ENCODE measurements around the gene NUP188.
A peak's percentile ranks its signal among the peaks of the same experiment; 100 is the strongest.

Gene NUP188

GRCh38 chr9:129023908-129024233, 76.4 kb downstream of the NUP188 start (continued):
- TF ChIP-seq ZNF18 (tag by site-specific recombination; IDR thresholded peaks at IDR 0.05), result no peak

GRCh38 chr9:129026442-129027223, 79.1 kb downstream of the NUP188 start:
- Histone ChIP-seq H3K4me3 (ENCODE audit: low read depth, low read length) (peak overlapping the region; percentile 74), H3K9me3 (ENCODE audit: control insufficient read depth, insufficient read depth, low read depth, low read length) (no peaks in the 10 kb centered on the region), H3K4me1 (ENCODE audit: control insufficient read depth, insufficient read depth, low read length) (no peaks in the 10 kb centered on the region), H3K27ac (ENCODE audit: extremely low read depth, low read depth, low read length) (no peak overlapping the region; the same call in 1 of the 2 replicates), H3K36me3 (ENCODE audit: control insufficient read depth in 2 of 2, insufficient read depth in 1 of 2, low read length in 2 of 2) (no peaks in the 10 kb centered on the region)
- CTCF ChIA-PET, result interaction anchor here (0.5 kb wide), 1 partner anchor 20 kb away, joined by 3 read pairs; no protein-coding TSS in a partner anchor
- POLR2A ChIA-PET, result interaction anchor here (0.5 kb wide), 1 partner anchor 1056 kb away, joined by 4 read pairs; no protein-coding TSS in a partner anchor
- TF ChIP-seq KLF17 (tag by site-specific recombination; IDR thresholded peaks at IDR 0.05), result no peak; the same call in 1 of the 2 replicates
- TF ChIP-seq ZNF138 (tag by site-specific recombination; IDR thresholded peaks at IDR 0.05; ENCODE audit: borderline replicate concordance), result no peak
- TF ChIP-seq ZNF433 (tag by site-specific recombination; IDR thresholded peaks at IDR 0.05; ENCODE audit: low read depth), result no peak
- TF ChIP-seq ZBTB20 (tag by site-specific recombination; IDR thresholded peaks at IDR 0.05), result no peak
- no peak for TF ChIP-seq SETDB1 (IDR thresholded peaks at IDR 0.05; ENCODE audit: insufficient read length, low read length)
- no peak for TF ChIP-seq YY1 (tag by site-specific recombination; IDR thresholded peaks at IDR 0.05)
- peak; percentile 24; the same call in 1 of the 2 replicates for TF ChIP-seq SP2 (tag by site-specific recombination; IDR thresholded peaks at IDR 0.05)
- no peak for TF ChIP-seq ZNF792 (tag by site-specific recombination; IDR thresholded peaks at IDR 0.05)
- TF ChIP-seq ZNF324 (tag by site-specific recombination; IDR thresholded peaks at IDR 0.05), result no peak
- TF ChIP-seq ZNF654 (tag by site-specific recombination; IDR thresholded peaks at IDR 0.05; ENCODE audit: low read depth), result no peak
- TF ChIP-seq HOXA7 (CRISPR knock-in tag; IDR thresholded peaks at IDR 0.05; ENCODE audit: borderline replicate concordance), result no peak
- no peak for TF ChIP-seq ZNF274 (IDR thresholded peaks at IDR 0.05; ENCODE audit: low read length)
- no peak for TF ChIP-seq ZNF274 (tag by site-specific recombination; IDR thresholded peaks at IDR 0.05; ENCODE audit: borderline replicate concordance)
- TF ChIP-seq ZNF184 (tag by site-specific recombination; IDR thresholded peaks at IDR 0.05), result no peak
- peak; percentile 55; the same call in 1 of the 2 replicates for TF ChIP-seq KLF8 (tag by site-specific recombination; IDR thresholded peaks at IDR 0.05)
- 0 out of 2 replicates have a peak, but pooled peaks have one; percentile 7 for TF ChIP-seq ZNF18 (tag by site-specific recombination; IDR thresholded peaks at IDR 0.05)
- TF ChIP-seq OSR2 (tag by site-specific recombination; IDR thresholded peaks at IDR 0.05), result no peak
- TF ChIP-seq KLF16 (tag by site-specific recombination; IDR thresholded peaks at IDR 0.05), result 0 out of 2 replicates have a peak, but pooled peaks have one; percentile 13
- TF ChIP-seq ZNF23 (tag by site-specific recombination; IDR thresholded peaks at IDR 0.05; ENCODE audit: borderline replicate concordance), result no peak
- no peak for TF ChIP-seq ZFHX2 (tag by site-specific recombination; conservative IDR thresholded peaks at IDR 0.05)
- no peak for TF ChIP-seq ZNF362 (tag by site-specific recombination; IDR thresholded peaks at IDR 0.05)
- no peak for TF ChIP-seq ZNF10 (tag by site-specific recombination; IDR thresholded peaks at IDR 0.05)
- TF ChIP-seq ZNF148 (tag by site-specific recombination; IDR thresholded peaks at IDR 0.05; ENCODE audit: borderline replicate concordance), result no peak
- no peak for TF ChIP-seq ZBTB1 (tag by site-specific recombination; IDR thresholded peaks at IDR 0.05)
- no peak for TF ChIP-seq ZNF629 (tag by site-specific recombination; IDR thresholded peaks at IDR 0.05)
- TF ChIP-seq MZF1 (tag by site-specific recombination; IDR thresholded peaks at IDR 0.05; ENCODE audit: borderline replicate concordance), result no peak
- TF ChIP-seq GLI2 (tag by site-specific recombination; IDR thresholded peaks at IDR 0.05; ENCODE audit: borderline replicate concordance, low read depth), result no peak
- TF ChIP-seq KLF9 (tag by site-specific recombination; IDR thresholded peaks at IDR 0.05; ENCODE audit: low read depth), result peak; percentile 43; the same call in 1 of the 2 replicates
- no peak for TF ChIP-seq ZNF266 (tag by site-specific recombination; IDR thresholded peaks at IDR 0.05; ENCODE audit: low read depth)

Measured in HEK293 (cell line).